NT2/D1 (cell line): ENCODE data around the gene PIWIL4.

ENCODE experiments used
- SUZ12 ChIP-seq: IDR thresholded peaks from 2 replicates; pipeline ENCODE4 v1.6.1; 2011; ENCODE audit not compliant: insufficient read length, insufficient read depth; ENCODE audit errors: extremely low read depth
- YY1 ChIP-seq: IDR thresholded peaks from 2 replicates; pipeline ENCODE4 v1.6.1; 2011; ENCODE audit not compliant: insufficient read length, insufficient read depth
- ZNF274 ChIP-seq: IDR thresholded peaks from 2 replicates; pipeline ENCODE4 v1.6.1; 2011; ENCODE audit warnings: mild to moderate bottlenecking, low read depth, low read length

DNA sequence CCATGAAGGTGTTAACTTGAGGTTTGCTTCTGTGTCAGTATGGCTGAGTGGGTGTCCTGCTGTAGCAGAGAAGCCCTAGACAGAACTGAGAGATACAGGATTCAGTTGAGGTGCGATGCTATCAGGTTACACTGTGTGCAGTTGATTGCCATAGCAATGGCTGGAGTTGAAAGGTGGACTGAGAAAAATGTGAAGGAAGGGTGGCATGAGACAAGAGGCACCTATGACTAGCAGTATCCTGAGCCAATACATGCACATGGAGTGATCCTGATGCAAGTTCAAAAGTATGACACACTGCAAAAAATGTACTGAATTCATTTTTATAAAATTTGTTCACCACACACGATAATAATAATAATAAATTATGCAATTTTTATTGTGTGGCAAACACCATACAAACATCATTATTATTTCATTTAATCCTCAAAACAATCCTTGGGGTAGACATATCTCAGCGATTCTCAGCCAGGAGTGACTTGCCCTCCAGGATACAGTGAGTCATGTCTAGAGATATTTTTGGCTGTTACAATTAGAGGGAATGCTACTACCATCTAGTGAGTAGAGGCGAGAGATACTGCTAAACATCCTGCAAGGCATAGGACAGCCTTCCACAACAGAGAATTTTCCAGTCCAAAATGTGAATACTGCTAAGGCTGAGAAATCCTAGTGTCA is 3.9 kb upstream of the PIWIL4 start:
- TF ChIP-seq YY1 (no peak), SUZ12 (no peak), ZNF274 (no peak)
